ENCODE results near the gene NFASC. TPM values are rescaled to one million over a fixed set of nuclear protein-coding genes. Genes with fewer than 3 reads are reported as not detected.

The NFASC gene
- total and polyA plus RNA-seq, 12 donors: 1.9 to 24.1 (median 9.2) TPM

DNA sequence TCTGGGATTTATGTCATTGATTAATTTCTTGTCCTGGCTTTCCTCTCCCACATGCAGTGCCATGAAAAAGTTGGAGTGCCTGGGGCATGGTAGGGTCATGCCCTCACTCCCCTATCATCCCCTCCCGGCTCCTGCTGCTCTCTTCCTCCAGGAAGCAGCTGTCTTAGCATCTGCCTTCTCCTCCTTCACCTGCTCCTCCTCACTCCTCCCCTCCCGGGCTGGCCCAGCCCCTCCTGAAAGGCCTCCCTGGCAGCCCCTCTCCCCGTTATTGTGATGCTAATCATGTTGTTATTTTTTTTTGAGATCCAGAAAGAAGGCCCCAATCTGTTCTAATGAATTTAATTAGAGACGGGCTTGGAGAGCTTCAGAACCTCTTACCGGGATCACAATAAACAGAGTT, 36.3 kb upstream of the NFASC start:
- peaks cover 0 to 9% (median 0%) of the 10 kb centered on the region in 9 donors for H3K4me1 ChIP-seq
- no peaks in the 10 kb centered on the region for H3K9me3 ChIP-seq
- peaks cover 0 to 17% (median 0%) of the 10 kb centered on the region in 7 donors for H3K27me3 ChIP-seq
- intact Hi-C loops (cut with DNase I): loop anchor here in 1 of 10 donors (5.0 kb wide), 1 partner anchor 108 kb away; no protein-coding TSS in a partner anchor
- WGBS, 2 donors: 28 to 29% methylated on average over 5 of the region's 5 CpGs
- TF ChIP-seq, protein P1, sequence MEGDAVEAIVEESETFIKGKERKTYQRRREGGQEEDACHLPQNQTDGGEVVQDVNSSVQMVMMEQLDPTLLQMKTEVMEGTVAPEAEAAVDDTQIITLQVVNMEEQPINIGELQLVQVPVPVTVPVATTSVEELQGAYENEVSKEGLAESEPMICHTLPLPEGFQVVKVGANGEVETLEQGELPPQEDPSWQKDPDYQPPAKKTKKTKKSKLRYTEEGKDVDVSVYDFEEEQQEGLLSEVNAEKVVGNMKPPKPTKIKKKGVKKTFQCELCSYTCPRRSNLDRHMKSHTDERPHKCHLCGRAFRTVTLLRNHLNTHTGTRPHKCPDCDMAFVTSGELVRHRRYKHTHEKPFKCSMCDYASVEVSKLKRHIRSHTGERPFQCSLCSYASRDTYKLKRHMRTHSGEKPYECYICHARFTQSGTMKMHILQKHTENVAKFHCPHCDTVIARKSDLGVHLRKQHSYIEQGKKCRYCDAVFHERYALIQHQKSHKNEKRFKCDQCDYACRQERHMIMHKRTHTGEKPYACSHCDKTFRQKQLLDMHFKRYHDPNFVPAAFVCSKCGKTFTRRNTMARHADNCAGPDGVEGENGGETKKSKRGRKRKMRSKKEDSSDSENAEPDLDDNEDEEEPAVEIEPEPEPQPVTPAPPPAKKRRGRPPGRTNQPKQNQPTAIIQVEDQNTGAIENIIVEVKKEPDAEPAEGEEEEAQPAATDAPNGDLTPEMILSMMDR (IDR thresholded peaks at IDR 0.05): no peak
- no peak overlapping the region for H3K4me3 ChIP-seq
- peaks cover 0 to 5% (median 0%) of the 10 kb centered on the region in 9 donors for H3K36me3 ChIP-seq
- DNase-seq (no peak), ATAC-seq (no peak)
- no peak overlapping the region for H3K27ac ChIP-seq

DNA sequence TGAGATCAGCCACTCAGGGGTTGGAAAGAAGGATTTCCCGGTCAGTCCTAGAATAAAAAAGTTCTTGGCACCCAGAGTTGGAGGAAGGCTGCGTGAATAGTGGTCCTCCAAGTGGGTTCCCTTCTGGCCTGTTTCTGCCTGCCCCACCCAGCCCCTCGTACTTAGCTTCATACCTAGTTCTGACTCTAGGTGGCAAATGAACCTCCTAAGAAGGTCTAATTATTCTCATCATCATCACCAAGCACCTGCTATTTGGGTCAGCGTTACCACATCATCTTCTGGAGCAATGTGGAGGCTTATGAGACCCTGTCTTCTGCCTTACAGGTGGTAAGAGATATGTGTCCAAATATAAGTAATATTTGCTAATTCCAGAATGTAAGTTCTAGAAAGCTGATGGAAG, 35.9 kb upstream of the NFASC start:
- DNase-seq (no peak), ATAC-seq (no peak)
- intact Hi-C loops (cut with DNase I): loop anchor here in 2 of 10 donors (5.0 kb wide), 2 partner anchors 38 to 108 kb away; partner anchors contain the start of gene NFASC (in 1 of the 2)
- H3K27me3 ChIP-seq: peaks cover 0 to 14% (median 0%) of the 10 kb centered on the region in 7 donors
- no peak overlapping the region for H3K27ac ChIP-seq
- no peak overlapping the region for H3K4me3 ChIP-seq
- no peaks in the 10 kb centered on the region for H3K9me3 ChIP-seq
- H3K4me1 ChIP-seq: peaks cover 0 to 7% (median 0%) of the 10 kb centered on the region in 9 donors
- 51 to 61% methylated on average over 4 of the region's 4 CpGs for WGBS, 2 donors
- TF ChIP-seq, protein P1 (IDR thresholded peaks at IDR 0.05): no peak
- H3K36me3 ChIP-seq: peaks cover 0 to 5% (median 0%) of the 10 kb centered on the region in 9 donors

GRCh38 chr1:204835737-204836136, 34.9 kb upstream of the NFASC start:
- WGBS, 2 donors: 85 to 88% methylated on average over 3 of the region's 3 CpGs
- ATAC-seq (no peak), DNase-seq (no peak)
- Histone ChIP-seq H3K27me3 (peaks cover 0 to 14% (median 0%) of the 10 kb centered on the region in 7 donors), H3K4me1 (peaks cover 0 to 4% (median 0%) of the 10 kb centered on the region in 9 donors), H3K27ac (no peak overlapping the region), H3K4me3 (no peak overlapping the region), H3K36me3 (peaks cover 0 to 5% (median 0%) of the 10 kb centered on the region in 9 donors), H3K9me3 (no peaks in the 10 kb centered on the region)
- TF ChIP-seq, protein P1 (IDR thresholded peaks at IDR 0.05): no peak
- intact Hi-C loops (cut with DNase I): loop anchor here in 1 of 10 donors (5.0 kb wide), 1 partner anchor 37 kb away; the partner anchor contains the start of gene NFASC

- 67 to 71% methylated on average over 1 of the region's 1 CpG for WGBS, 2 donors
- H3K36me3 ChIP-seq: peaks cover 0 to 5% (median 0%) of the 10 kb centered on the region in 9 donors
- no peak overlapping the region for H3K27ac ChIP-seq
- TF ChIP-seq, protein P1 (IDR thresholded peaks at IDR 0.05): no peak
- peaks cover 0 to 10% (median 0%) of the 10 kb centered on the region in 7 donors for H3K27me3 ChIP-seq
- intact Hi-C loops (cut with DNase I): loop anchor here in 1 of 10 donors (5.0 kb wide), 1 partner anchor 35 kb away; the partner anchor contains the start of gene NFASC
- no peak overlapping the region for H3K4me3 ChIP-seq
- H3K9me3 ChIP-seq: no peaks in the 10 kb centered on the region
- peaks cover 0 to 2% (median 0%) of the 10 kb centered on the region in 9 donors for H3K4me1 ChIP-seq
- ATAC-seq (no peak), DNase-seq (no peak)
Observed at GRCh38 chr1:204836856-204837255, 33.8 kb upstream of the NFASC start.
